ENCODE results near the gene SAG.

SAG gene

DNA sequence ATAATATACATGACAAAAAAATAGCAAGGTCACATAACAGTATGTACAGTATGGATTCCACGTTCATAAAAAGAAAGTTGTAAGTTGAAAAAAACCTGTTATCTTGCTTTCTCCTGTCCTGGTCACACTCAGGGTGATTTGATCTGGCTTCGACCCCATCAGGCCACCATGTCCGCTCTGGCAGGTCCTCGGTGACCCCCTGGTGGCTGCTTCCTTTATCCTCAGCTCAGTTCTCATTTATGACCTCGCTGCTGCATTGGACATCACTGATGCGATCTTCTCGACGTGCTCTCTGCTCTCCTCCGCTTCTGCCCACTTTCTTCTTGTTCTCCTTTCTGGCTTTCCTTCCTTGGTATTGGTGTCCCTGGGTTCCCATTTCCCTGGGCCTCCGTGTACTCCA is 76.4 kb downstream of the SAG start:
- no peak for DNase-seq

DNA sequence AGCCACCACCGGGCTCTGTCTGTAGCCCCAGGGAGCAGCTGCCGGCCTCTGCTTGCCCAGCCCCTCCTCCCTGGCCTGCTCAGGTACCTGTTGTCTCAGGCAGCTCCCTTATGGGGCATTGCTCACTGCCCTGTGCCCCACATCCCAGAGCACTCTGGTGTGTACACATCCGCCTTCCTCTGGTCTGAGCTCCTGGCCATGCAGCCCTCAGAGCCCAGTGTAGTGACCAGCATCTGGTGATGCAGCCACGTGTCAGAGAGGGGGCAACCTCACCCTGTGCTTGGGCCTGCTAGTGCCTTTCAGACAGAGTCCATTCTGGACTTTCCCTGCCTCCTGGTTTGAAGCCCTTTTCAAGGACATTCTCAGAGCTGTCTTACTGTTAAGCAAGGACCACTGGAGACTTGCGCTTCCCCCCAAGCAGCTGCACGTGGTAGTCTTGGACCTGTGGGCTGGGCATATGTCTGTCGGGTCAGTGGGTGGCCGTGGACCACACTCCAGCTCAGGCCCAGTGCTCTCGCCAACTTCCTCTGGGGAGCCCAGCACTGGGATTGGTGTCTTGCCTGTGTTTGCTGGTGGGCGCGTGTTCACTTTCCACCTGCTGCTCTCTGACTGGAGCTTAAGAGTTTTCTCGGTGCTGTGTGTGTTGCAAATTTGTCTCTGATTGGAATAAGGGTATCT is 77.3 kb downstream of the SAG start:
- no peak for DNase-seq

DNA sequence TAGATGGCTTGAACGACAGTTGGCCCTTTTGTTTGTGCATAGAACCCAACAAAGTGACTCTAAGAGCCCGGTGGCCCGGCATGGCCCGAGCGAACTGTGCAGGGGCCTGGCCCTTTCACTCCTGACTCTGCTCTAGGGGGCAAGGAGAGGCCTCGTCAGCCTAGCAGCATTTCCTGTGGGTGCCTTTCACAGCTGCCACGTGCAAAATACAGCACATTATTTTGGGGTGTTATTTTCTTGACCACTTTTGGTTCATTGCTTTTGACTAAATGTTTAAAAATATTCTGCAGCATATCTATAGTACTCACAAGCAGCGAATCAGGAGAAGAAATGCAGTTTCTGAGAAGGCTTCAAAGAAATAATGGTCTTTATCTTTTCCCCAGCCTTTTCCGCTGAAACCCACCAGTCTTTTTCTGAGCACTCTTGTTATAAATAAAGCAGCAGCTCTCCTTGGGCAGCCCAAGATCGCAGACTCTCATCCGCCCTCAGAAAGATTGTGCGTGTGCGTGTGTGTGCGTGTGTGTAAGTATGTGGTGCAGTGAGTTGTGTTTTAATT is 78.0 kb downstream of the SAG start:
- peak; percentile 45 to 48 for DNase-seq

DNA sequence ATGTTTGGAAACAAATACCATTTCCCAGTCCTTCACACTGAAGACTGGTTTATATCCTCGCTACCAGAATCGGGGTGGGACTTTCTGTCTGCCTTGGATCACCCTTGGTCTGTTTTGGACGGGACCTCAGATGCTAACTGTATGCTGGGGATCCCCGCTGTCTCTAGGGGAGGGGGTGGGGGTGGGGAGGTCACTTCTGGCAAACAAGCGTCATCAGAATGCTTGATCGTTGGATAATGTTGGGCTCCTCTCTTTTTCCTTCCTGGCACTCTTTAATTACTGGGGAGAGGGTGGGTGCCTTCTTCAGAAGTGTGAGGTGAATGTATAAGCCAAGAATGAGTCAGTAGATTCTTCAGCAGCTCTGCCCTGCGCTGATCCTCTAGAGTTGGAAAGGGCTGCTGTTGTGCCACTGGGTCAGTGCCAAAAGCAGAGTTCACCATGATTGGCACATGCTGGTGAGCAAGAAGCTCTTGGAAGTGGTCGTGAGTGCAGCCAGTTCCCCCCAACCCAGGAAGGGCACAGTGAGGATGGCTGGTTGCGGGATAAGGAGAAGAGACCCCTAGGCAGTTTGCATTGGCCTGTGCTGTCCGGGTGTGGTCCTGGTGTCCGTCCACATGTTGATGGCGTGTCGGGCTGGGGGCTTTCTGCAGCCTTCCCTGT is 78.9 kb downstream of the SAG start:
- DNase-seq = no peak

DNA sequence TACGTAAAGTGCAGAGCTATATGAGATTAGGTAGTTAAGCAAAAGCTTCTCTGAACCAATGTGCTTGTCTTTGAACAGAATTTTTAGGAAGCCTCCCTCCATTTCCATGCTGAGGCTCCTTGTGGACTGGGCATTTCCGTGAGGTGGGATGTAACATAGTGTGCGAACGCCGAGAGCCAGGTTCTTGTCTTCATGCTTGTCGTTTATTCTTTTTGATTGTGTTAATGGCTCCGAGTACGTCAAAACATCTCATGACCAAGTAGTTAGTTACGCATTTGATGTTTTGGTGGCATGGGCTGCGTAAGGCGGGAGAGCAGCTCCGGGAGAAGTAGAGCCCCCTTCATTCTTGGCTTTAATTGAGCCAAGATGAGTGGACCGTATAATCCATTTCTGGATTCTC is 79.6 kb downstream of the SAG start:
- no peak for DNase-seq

DNA sequence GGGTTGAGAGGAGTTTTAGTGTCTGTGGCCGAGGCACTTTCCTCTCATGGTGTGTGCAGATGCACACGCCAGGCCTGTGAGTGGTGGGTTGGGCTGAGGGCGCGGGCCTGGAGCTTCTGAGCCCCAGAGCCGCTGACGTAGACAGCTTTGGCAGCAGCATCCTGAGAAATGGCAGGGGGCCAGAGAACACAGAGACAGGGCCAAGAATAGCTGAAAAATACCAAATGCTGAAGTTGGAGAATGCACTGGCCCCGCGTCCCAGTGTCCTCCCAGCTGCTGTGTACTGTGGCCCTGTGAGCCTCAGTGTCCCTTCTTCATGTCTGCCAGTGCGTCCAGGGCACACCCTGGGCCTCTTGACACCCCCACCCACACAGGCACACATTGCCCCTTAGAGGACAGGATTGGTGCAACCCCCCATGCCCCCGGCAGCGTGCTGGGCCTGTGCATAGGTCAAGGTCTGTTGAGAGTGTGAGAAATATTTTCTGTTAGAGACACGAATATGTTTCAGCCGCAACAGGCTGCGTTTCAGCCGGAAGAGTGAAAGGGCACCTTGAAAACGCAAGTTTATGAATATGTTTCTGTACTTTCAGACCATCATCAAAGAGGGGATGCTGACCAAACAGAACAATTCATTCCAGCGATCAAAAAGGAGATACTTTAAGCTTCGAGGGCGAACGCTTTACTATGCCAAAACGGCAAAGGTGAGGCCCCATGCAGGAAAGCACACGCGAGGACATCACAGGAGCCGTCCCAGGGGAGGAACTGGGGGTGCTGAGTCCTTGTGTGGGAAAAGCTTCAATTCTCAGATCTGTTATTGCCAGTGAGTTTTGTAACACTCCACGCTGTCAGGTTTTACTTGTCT is 80.3 kb downstream of the SAG start:
- no peak for DNase-seq

DNA sequence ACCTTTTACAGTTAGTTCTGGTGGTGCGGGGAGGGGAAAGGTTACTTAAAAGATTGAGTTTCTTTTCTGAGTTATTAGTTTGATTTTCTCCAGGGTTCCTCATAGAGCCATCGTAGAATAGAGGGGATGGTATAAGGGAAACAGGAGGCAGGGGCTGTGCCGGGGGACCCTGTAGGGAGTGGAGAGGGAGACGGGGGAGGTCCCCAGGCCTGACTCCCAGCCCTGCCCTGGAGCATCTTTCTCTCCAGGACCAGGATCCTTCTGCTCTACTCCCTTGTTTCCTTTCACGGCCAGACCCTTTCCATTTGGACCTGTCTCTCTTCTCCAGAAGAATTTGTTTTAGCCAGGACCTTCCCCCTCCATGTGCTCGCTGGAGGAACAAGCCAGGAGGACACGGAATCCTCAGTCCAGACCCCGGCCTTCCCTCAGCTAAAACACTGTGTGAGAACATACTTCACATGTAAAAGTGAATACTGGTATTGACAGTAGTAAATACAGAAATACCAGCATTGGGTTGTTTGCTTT is 82.0 kb downstream of the SAG start:
- no peak for DNase-seq

DNA sequence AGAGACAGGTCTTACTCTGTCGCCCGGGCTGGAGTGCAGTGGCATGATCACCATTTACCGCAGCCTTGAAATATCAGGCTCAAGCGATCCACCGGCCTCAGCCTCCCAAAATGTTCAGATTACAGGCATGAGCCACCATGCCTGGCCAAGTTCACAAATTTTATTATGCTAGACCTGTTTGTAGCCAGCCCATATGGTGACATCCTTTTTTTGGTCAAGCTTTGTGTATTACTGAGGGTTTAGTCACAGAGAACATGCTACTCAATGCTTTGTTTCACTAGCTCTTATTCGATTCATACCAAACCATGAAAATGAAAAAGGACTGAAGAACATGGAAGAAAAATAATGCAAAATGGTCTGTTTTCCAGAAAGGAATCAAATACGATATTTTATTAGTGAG is 88.1 kb downstream of the SAG start:
- no peak for DNase-seq
